Body of pancreas (tissue), 4 donors: ENCODE results near the gene SRPK1. TPM values are rescaled to one million over a fixed set of nuclear protein-coding genes. Genes with fewer than 3 reads are reported as not detected.

Source experiments
- ATAC-seq: fragments of 150-250 bp; one replicate; pipeline ENCODE4 v1.9.1; 2016
- DNase-seq, 4 donors: peaks; one replicate each; pipeline ENCODE4 v3.0.0-alpha.2; 2019
- H3K27ac ChIP-seq, 4 donors: fragments of 200-600 bp; sonication (generic); 1 replicate in 3 of 4; 2 replicates in 1 of 4; pipeline versions ENCODE4 v1.5.1 to v1.6.1; 2016 to 2019; ENCODE audit warnings: mild to moderate bottlenecking in 1 of 4, mixed read lengths in 1 of 4, moderate library complexity in 1 of 4
- H3K27me3 ChIP-seq, 2 donors: fragments of 200-600 bp; sonication (generic); one replicate each; pipeline ENCODE4 v1.6.0; 2016; ENCODE audit warnings: mild to moderate bottlenecking in 1 of 2
- H3K36me3 ChIP-seq, 2 donors: fragments of 200-600 bp; sonication (generic); replicated peaks in 1 of 2; 2 replicates each; pipeline ENCODE4 v1.5.1; 2016; ENCODE audit warnings: low read depth in 2 of 2; ENCODE audit not compliant: insufficient read depth in 1 of 2
- H3K4me1 ChIP-seq: fragments of 200-600 bp; sonication (generic); one replicate; pipeline ENCODE4 v1.6.0; 2016
- H3K4me3 ChIP-seq, 2 donors: fragments of 200-600 bp; sonication (generic); 1 replicate in 1 of 2; 2 replicates in 1 of 2; pipeline ENCODE4 v1.5.1; 2016 to 2019
- H3K9me3 ChIP-seq, 3 donors: fragments of 200-600 bp; sonication (generic); 1 replicate in 2 of 3; 2 replicates in 1 of 3; pipeline ENCODE4 v1.5.1; 2016
- CTCF ChIP-seq, 7 experiments: fragments of 450-650 bp in 4 of 7; fragments of 200-600 bp in 3 of 7; sonication (generic) in 3 of 7; IDR thresholded peaks; one replicate each; pipeline ENCODE4 v1.5.1; 2016 to 2019; ENCODE audit warnings: antibody characterized with exemption in 7 of 7
- POLR2A ChIP-seq, 3 donors: fragments of 450-650 bp; IDR thresholded peaks; one replicate each; pipeline ENCODE4 v1.6.1; 2016; ENCODE audit warnings: antibody characterized with exemption in 3 of 3, mild to moderate bottlenecking in 2 of 3
- WGBS, 2 donors: methylation state at CpG; one replicate each; pipeline ENCODE4 v1.1.5; 2017; 5-methylcytosine and 5-hydroxymethylcytosine counted together
- intact Hi-C: fragments of 100-400 bp; cut with DNase I; formaldehyde crosslinking; loops from one replicate; pipeline ENCODE4 v1.15.1; 2023
- total RNA-seq, 2 donors: library from RNA; depleted of rRNA; stranded (reverse); fragments of >200 nt; gene quantifications; one replicate each; pipeline ENCODE4 v1.1.0, GENCODE V29; 2016

Gene SRPK1
- total RNA-seq, 2 donors from 2014 or later: 30.4 to 80.4 TPM

GRCh38 chr6:35850208-35850607 is 70.7 kb downstream of the SRPK1 start:
- Histone ChIP-seq H3K9me3 (no peaks in the 10 kb centered on the region), H3K4me3 (no peak overlapping the region), H3K27me3 (no peaks in the 10 kb centered on the region), H3K36me3 (no peaks in the 10 kb centered on the region), H3K4me1 (no peaks in the 10 kb centered on the region), H3K27ac (no peak overlapping the region)
- 54 to 78% methylated on average over 2 of the region's 2 CpGs for WGBS, 2 donors
- TF ChIP-seq POLR2A (IDR thresholded peaks at IDR 0.05) (no peak), CTCF (IDR thresholded peaks at IDR 0.05) (no peak)
- no peak for DNase-seq
- intact Hi-C loops: no loop called here
- no peak for ATAC-seq

- no peaks in the 10 kb centered on the region for H3K9me3 ChIP-seq
- H3K27ac ChIP-seq: no peak overlapping the region
- H3K4me3 ChIP-seq: no peak overlapping the region
- no peaks in the 10 kb centered on the region for H3K27me3 ChIP-seq
- no peak for ATAC-seq
- 86 to 91% methylated on average over 3 of the region's 3 CpGs for WGBS, 2 donors
- no peak for DNase-seq
- TF ChIP-seq POLR2A (IDR thresholded peaks at IDR 0.05) (no peak), CTCF (IDR thresholded peaks at IDR 0.05) (no peak)
- no peaks in the 10 kb centered on the region for H3K36me3 ChIP-seq
- H3K4me1 ChIP-seq: peaks cover 14% of the 10 kb centered on the region
- intact Hi-C loops: no loop called here
These were observed 76.6 kb downstream of the SRPK1 start for GRCh38 chr6:35844290-35844689.

- intact Hi-C loops: no loop called here
- DNase-seq (no peak), ATAC-seq (no peak)
- Histone ChIP-seq H3K36me3 (no peaks in the 10 kb centered on the region), H3K4me1 (peaks cover 28% of the 10 kb centered on the region), H3K9me3 (no peaks in the 10 kb centered on the region), H3K27me3 (no peaks in the 10 kb centered on the region), H3K4me3 (no peak overlapping the region), H3K27ac (no peak overlapping the region)
- 79 to 83% methylated on average over 3 of the region's 3 CpGs for WGBS, 2 donors
- TF ChIP-seq CTCF (IDR thresholded peaks at IDR 0.05): no peak
These were observed 78.5 kb downstream of the SRPK1 start for GRCh38 chr6:35842381-35842780.

- ATAC-seq (no peak), DNase-seq (no peak)
- H3K27ac ChIP-seq: no peak overlapping the region
- intact Hi-C loops: no loop called here
- no peak for TF ChIP-seq CTCF (IDR thresholded peaks at IDR 0.05)
- TF ChIP-seq POLR2A (IDR thresholded peaks at IDR 0.05): no peak
- 31 to 33% methylated on average over 1 of the region's 1 CpG for WGBS, 2 donors
- H3K9me3 ChIP-seq: no peaks in the 10 kb centered on the region
- no peak overlapping the region for H3K4me3 ChIP-seq
- H3K4me1 ChIP-seq: peaks cover 35% of the 10 kb centered on the region
- peaks cover 0 to 3% of the 10 kb centered on the region in 2 donors for H3K36me3 ChIP-seq
- no peaks in the 10 kb centered on the region for H3K27me3 ChIP-seq
These were observed 81.9 kb downstream of the SRPK1 start for GRCh38 chr6:35839019-35839418.

- Histone ChIP-seq H3K4me3 (no peak overlapping the region), H3K4me1 (peaks cover 31% of the 10 kb centered on the region), H3K9me3 (no peaks in the 10 kb centered on the region), H3K27me3 (no peaks in the 10 kb centered on the region), H3K27ac (no peak overlapping the region), H3K36me3 (peaks cover 0 to 3% of the 10 kb centered on the region in 2 donors)
- intact Hi-C loops: no loop called here
- TF ChIP-seq CTCF (IDR thresholded peaks at IDR 0.05) (no peak), POLR2A (IDR thresholded peaks at IDR 0.05) (no peak)
- WGBS, 2 donors: 80 to 86% methylated on average over 7 of the region's 7 CpGs
- ATAC-seq (no peak), DNase-seq (no peak)
These were observed 87.4 kb downstream of the SRPK1 start for GRCh38 chr6:35833536-35833935.
